Esophagus muscularis mucosa (tissue), 4 donors: ENCODE measurements around the gene ZNF672.

Source experiments
- CTCF ChIP-seq, 3 experiments: fragments of 200-600 bp in 2 of 3; fragments of 450-650 bp in 1 of 3; sonication (generic) in 2 of 3; IDR thresholded peaks; one replicate each; pipeline ENCODE4 v1.5.1; 2017 to 2019; ENCODE audit warnings: antibody characterized with exemption in 3 of 3, mild to moderate bottlenecking in 2 of 3, moderate library complexity in 1 of 3
- EP300 ChIP-seq: sonication (generic); formaldehyde crosslinking; IDR thresholded peaks from one replicate; pipeline ENCODE4 v1.6.1; 2017; ENCODE audit warnings: antibody characterized with exemption
- POLR2A ChIP-seq: fragments of 450-650 bp; IDR thresholded peaks from one replicate; pipeline ENCODE4 v1.6.1; 2017; ENCODE audit warnings: antibody characterized with exemption, moderate library complexity, mild to moderate bottlenecking, low read depth
- POLR2AphosphoS5 ChIP-seq, 2 donors: sonication (generic); formaldehyde crosslinking; IDR thresholded peaks; one replicate each; pipeline ENCODE4 v1.6.1; 2017; ENCODE audit warnings: antibody characterized with exemption in 2 of 2

GRCh38 chr1:248800459-248800858 lies 37.6 kb upstream of the ZNF672 start:
- TF ChIP-seq CTCF (IDR thresholded peaks at IDR 0.05) (no peak), POLR2A (no peak), POLR2AphosphoS5 (IDR thresholded peaks at IDR 0.05) (no peak), EP300 (no peak)
